Neural cell (in vitro differentiated cells): ENCODE measurements around the gene TLN1.

Experiments
- EP300 ChIP-seq: fragments of 450-650 bp; conservative IDR thresholded peaks from 2 replicates; pipeline ENCODE4 v1.6.1; 2014; ENCODE audit warnings: antibody characterized with exemption, mild to moderate bottlenecking, moderate library complexity; ENCODE audit not compliant: poor library complexity, severe bottlenecking
- EZH2 ChIP-seq: fragments of 200-600, 300-800 bp; shearing (Covaris generic), sonication (generic); IDR thresholded peaks from 2 replicates; pipeline ENCODE4 v1.6.1; 2014; ENCODE audit warnings: antibody characterized with exemption, low read length, borderline replicate concordance, mild to moderate bottlenecking; ENCODE audit not compliant: insufficient read depth, poor library complexity, severe bottlenecking
- POLR2AphosphoS5 ChIP-seq: IDR thresholded peaks from 2 replicates; pipeline ENCODE4 v1.6.1; 2012
- RAD21 ChIP-seq: fragments of 450-650 bp; conservative IDR thresholded peaks from 2 replicates; pipeline ENCODE4 v1.6.1; 2014; ENCODE audit warnings: antibody characterized with exemption, mild to moderate bottlenecking, moderate library complexity
- SMC3 ChIP-seq: fragments of 450-650 bp; conservative IDR thresholded peaks from 2 replicates; pipeline ENCODE4 v1.6.1; 2014; ENCODE audit warnings: antibody characterized with exemption, mild to moderate bottlenecking, moderate library complexity; ENCODE audit not compliant: poor library complexity
- TF ChIP-seq, protein P1 (sequence below): fragments of 450-650 bp; IDR thresholded peaks from 2 replicates; pipeline ENCODE4 v1.5.1; 2014; ENCODE audit warnings: antibody characterized with exemption, mild to moderate bottlenecking, moderate library complexity; ENCODE audit not compliant: poor library complexity, severe bottlenecking
- TF ChIP-seq, protein P2 (sequence below): IDR thresholded peaks from 2 replicates; pipeline ENCODE4 v1.6.1; 2012; ENCODE audit warnings: borderline replicate concordance

DNA sequence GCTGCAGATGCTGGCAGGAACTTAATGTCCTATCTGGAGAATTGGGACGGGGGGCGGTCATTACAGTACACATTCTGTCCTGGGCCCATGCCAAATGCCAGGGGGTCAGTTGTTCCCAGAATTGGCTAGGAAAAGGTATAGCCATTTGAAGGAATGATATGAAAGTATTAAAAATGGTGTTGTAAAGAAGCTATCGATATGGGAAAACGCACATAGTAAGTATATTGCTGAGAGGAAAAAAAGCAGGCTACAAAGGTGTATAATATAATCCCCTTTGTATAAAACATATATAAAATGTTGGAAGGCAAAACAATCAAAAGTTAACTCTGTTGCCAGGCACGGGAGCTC, 66.5 kb downstream of the TLN1 start:
- TF ChIP-seq POLR2AphosphoS5, result no peak
- no peak for TF ChIP-seq EZH2
- TF ChIP-seq, protein P1, sequence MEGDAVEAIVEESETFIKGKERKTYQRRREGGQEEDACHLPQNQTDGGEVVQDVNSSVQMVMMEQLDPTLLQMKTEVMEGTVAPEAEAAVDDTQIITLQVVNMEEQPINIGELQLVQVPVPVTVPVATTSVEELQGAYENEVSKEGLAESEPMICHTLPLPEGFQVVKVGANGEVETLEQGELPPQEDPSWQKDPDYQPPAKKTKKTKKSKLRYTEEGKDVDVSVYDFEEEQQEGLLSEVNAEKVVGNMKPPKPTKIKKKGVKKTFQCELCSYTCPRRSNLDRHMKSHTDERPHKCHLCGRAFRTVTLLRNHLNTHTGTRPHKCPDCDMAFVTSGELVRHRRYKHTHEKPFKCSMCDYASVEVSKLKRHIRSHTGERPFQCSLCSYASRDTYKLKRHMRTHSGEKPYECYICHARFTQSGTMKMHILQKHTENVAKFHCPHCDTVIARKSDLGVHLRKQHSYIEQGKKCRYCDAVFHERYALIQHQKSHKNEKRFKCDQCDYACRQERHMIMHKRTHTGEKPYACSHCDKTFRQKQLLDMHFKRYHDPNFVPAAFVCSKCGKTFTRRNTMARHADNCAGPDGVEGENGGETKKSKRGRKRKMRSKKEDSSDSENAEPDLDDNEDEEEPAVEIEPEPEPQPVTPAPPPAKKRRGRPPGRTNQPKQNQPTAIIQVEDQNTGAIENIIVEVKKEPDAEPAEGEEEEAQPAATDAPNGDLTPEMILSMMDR, result no peak
- no peak for TF ChIP-seq EP300
- no peak for TF ChIP-seq RAD21
- TF ChIP-seq SMC3, result no peak
- TF ChIP-seq, protein P2, sequence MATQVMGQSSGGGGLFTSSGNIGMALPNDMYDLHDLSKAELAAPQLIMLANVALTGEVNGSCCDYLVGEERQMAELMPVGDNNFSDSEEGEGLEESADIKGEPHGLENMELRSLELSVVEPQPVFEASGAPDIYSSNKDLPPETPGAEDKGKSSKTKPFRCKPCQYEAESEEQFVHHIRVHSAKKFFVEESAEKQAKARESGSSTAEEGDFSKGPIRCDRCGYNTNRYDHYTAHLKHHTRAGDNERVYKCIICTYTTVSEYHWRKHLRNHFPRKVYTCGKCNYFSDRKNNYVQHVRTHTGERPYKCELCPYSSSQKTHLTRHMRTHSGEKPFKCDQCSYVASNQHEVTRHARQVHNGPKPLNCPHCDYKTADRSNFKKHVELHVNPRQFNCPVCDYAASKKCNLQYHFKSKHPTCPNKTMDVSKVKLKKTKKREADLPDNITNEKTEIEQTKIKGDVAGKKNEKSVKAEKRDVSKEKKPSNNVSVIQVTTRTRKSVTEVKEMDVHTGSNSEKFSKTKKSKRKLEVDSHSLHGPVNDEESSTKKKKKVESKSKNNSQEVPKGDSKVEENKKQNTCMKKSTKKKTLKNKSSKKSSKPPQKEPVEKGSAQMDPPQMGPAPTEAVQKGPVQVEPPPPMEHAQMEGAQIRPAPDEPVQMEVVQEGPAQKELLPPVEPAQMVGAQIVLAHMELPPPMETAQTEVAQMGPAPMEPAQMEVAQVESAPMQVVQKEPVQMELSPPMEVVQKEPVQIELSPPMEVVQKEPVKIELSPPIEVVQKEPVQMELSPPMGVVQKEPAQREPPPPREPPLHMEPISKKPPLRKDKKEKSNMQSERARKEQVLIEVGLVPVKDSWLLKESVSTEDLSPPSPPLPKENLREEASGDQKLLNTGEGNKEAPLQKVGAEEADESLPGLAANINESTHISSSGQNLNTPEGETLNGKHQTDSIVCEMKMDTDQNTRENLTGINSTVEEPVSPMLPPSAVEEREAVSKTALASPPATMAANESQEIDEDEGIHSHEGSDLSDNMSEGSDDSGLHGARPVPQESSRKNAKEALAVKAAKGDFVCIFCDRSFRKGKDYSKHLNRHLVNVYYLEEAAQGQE, result no peak
